ENCODE measurements around the gene MPC2. TPM values are rescaled to one million over a fixed set of nuclear protein-coding genes. Genes with fewer than 3 reads are reported as not detected.

Gene MPC2
- total RNA-seq, 1 donor from 2014 or later = 49.6 TPM

DNA sequence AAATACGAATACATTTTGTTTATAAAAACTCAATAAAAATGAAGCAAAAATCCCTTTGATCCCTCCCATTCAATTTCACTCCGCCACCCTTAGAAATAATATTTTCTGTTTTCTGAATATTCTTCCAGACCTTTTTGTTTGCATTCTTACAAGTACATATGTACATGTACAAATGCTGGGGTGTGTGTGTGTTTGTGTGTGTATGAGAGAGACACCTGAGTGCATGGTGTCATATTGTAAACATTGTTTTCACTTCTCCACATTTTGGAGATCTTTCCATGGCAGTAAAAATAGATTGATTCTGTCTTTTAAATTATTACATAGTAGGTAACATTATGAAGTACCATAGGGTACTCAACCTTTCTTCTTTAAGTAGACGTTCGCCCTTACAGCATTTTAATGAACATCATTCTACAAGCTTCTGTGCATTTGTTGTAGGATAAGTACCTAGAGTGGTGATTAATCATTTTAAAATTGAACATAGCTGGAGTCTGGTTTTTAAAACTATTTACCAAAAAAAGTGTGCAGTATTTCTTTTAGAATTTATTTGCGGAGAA, 1.3 kb upstream of the MPC2 start:
- Histone ChIP-seq H3K27me3 (ENCODE audit: low read depth) (no peaks in the 10 kb centered on the region), H3K9me3 (no peaks in the 10 kb centered on the region), H3K4me3 (peak overlapping the region; percentile 86), H3K36me3 (no peaks in the 10 kb centered on the region), H3K27ac (peak overlapping the region; percentile 93), H3K4me1 (peaks cover 33% of the 10 kb centered on the region)
- intact Hi-C loops (cut with DNase I) = no loop called here
- ATAC-seq = no peak
- no peak for DNase-seq
- TF ChIP-seq CTCF (IDR thresholded peaks at IDR 0.05) = no peak

DNA sequence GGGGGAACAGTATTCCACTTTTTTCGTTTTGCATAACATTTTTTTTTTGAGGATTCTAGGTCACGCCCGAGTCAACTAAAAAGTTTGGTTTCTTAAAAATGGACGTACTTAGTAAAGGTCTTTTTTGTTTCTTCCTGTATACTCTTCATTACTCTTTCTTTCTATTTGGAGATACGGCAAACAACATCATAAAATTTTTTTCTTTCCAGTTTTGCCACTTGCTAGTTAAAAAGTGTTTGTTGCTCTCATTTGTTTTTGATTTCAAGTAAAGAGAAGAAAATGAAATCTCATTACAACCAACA, 788 bp upstream of the MPC2 start:
- DNase-seq (no peak), ATAC-seq (no peak)
- H3K9me3 ChIP-seq = no peaks in the 10 kb centered on the region
- H3K4me1 ChIP-seq = peaks cover 33% of the 10 kb centered on the region
- H3K4me3 ChIP-seq = peak overlapping the region; percentile 86
- H3K27me3 ChIP-seq (ENCODE audit: low read depth) = no peaks in the 10 kb centered on the region
- peak overlapping the region; percentile 93 for H3K27ac ChIP-seq
- TF ChIP-seq CTCF (IDR thresholded peaks at IDR 0.05) = no peak
- intact Hi-C loops (cut with DNase I) = no loop called here
- no peaks in the 10 kb centered on the region for H3K36me3 ChIP-seq

GRCh38 chr1:167936068-167936929, 573 bp downstream of the MPC2 start, which contains the start of gene DCAF6:
DCAF6 (plus strand) TSS chr1:167936683; CDS start chr1:167936912, 229 bp downstream.
- Histone ChIP-seq H3K36me3 (no peaks in the 10 kb centered on the region), H3K9me3 (no peaks in the 10 kb centered on the region), H3K27me3 (ENCODE audit: low read depth) (no peaks in the 10 kb centered on the region), H3K4me1 (peaks cover 33% of the 10 kb centered on the region), H3K4me3 (peak within 1 kb of the TSS; percentile 86), H3K27ac (peak within 1 kb of the TSS; percentile 93)
- intact Hi-C loops (cut with DNase I) = no loop called here
- TF ChIP-seq CTCF (IDR thresholded peaks at IDR 0.05) = no peak
- DNase-seq (peak; percentile 97), ATAC-seq (peak; percentile 95 to 98)

- H3K4me3 ChIP-seq = peak overlapping the region; percentile 86
- TF ChIP-seq CTCF (IDR thresholded peaks at IDR 0.05) = no peak
- H3K27me3 ChIP-seq (ENCODE audit: low read depth) = no peaks in the 10 kb centered on the region
- no peak for DNase-seq
- intact Hi-C loops (cut with DNase I) = no loop called here
- no peaks in the 10 kb centered on the region for H3K9me3 ChIP-seq
- peak overlapping the region; percentile 93 for H3K27ac ChIP-seq
- H3K36me3 ChIP-seq = no peaks in the 10 kb centered on the region
- peak; percentile 12 to 17 for ATAC-seq
- H3K4me1 ChIP-seq = peaks cover 33% of the 10 kb centered on the region
These were observed 1.4 kb downstream of the MPC2 start for GRCh38 chr1:167935216-167936067.

DNA sequence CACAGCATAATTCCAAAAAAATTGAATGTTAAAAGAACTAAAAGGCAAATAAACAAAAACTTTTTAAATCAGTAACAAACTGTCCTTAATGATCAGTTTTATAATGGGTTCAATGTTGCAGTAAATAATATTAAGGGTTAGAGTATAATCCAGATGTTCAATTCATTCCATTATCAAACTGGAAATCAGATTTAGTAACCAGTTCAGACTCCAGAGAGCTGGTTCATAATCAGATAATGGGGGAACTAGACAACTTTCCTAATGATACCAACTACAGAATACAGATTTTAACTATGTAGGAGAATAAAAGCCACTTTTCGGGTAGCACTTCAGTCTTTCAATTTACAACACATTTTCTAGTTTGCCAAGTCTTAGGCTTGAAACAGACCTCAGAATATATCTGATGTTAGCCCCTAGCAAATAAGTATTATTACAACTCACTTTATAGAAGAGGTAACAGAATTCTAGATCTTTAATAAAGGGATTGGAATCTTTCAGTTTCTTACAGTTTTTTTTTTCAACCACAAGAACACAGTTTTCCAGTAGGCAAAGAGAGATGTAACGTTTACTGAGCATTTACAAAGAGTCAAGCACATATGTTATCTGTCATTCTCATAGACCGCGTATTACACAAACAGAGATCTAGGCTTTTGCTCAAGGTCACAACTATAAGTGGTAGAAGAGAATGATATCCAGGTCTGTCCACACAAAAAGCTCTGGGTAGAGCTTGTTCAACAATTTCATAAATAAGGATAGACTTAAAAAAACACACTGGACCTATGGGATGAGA, 2.3 kb downstream of the MPC2 start:
- ATAC-seq (no peak), DNase-seq (no peak)
- H3K4me3 ChIP-seq = peak overlapping the region; percentile 86
- H3K27ac ChIP-seq = peak overlapping the region; percentile 93
- no peaks in the 10 kb centered on the region for H3K9me3 ChIP-seq
- peaks cover 33% of the 10 kb centered on the region for H3K4me1 ChIP-seq
- H3K27me3 ChIP-seq (ENCODE audit: low read depth) = no peaks in the 10 kb centered on the region
- intact Hi-C loops (cut with DNase I) = no loop called here
- TF ChIP-seq CTCF (IDR thresholded peaks at IDR 0.05) = no peak
- no peaks in the 10 kb centered on the region for H3K36me3 ChIP-seq

Measured in lower lobe of right lung (tissue), 2 donors.